ENCODE results near the gene PLEKHG4B. TPM values are rescaled to one million over a fixed set of nuclear protein-coding genes. Genes with fewer than 3 reads are reported as not detected.
"Not testable (repeated sequence)": the region's sequence is repeated elsewhere in the genome, so short reads cannot be mapped to it uniquely, and the experiment has no call there.

The PLEKHG4B gene
- total and polyA plus RNA-seq, 3 experiments from 2014 or later = not detected

- Mint-ChIP-seq H3K27ac (no peak overlapping the region), H3K4me1 (no peaks in the 10 kb centered on the region), H3K9me3 (peaks cover 2 to 11% (median 3%) of the 10 kb centered on the region in 5 donors), H3K27me3 (peaks cover 31 to 40% of the 10 kb centered on the region in 2 donors), H3K4me3 (peak overlapping the region in 5 of 7 donors; percentile 3 to 79 (median 31)), H3K36me3 (no peaks in the 10 kb centered on the region)
- no peaks in the 10 kb centered on the region for H3K9me3 ChIP-seq (ENCODE audit: low read length)
- peaks cover 12% of the 10 kb centered on the region for H3K27me3 ChIP-seq (ENCODE audit: insufficient read depth, low read length, poor library complexity, severe bottlenecking)
- no peak overlapping the region for H3K27ac ChIP-seq (ENCODE audit: low read depth, low read length)
- H3K4me1 ChIP-seq (ENCODE audit: insufficient read depth, low read length) = no peaks in the 10 kb centered on the region
- ChIA-PET POLR2A (no interaction called here), CTCF (no interaction called here)
- no peak for DNase-seq
- H3K36me3 ChIP-seq (ENCODE audit: insufficient read depth, low read length) = no peaks in the 10 kb centered on the region
- no peak overlapping the region for H3K4me3 ChIP-seq (ENCODE audit: low read length)
These were observed 38.4 kb upstream of the PLEKHG4B start for GRCh38 chr5:53381-54174.

DNA sequence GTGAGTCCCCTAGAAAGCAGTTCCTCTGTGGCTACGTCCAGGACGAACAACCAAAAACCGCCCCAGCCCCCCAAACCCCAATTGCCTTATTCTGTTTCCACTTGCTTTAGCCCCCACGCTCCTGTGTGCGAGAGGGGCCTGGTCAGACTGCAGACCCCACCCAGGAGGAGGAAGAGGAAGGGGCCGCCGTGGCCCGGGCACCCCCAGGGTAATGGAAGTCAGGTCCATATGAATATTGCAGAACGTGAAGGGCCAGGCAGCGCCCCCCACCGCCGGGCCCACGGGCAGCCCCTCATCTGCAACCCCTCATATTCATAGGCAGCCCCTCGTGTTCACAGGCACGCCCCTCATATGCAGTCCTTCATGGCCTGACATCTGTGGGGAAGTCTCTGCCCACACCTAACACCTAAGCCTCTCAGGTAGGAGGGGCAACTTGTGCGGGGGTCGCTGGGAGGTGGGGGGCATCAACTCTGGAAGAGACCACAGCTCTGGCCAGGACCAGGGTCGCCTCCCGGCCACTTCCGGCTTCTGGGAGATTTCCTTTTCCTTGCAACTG is 37.7 kb upstream of the PLEKHG4B start:
- Mint-ChIP-seq H3K27ac (no peak overlapping the region), H3K27me3 (peaks cover 28 to 41% of the 10 kb centered on the region in 2 donors), H3K9me3 (peaks cover 2 to 11% (median 3%) of the 10 kb centered on the region in 5 donors), H3K4me3 (peak overlapping the region in 5 of 7 donors; percentile 21 to 79 (median 38)), H3K36me3 (no peaks in the 10 kb centered on the region), H3K4me1 (no peaks in the 10 kb centered on the region)
- H3K27me3 ChIP-seq (ENCODE audit: insufficient read depth, low read length, poor library complexity, severe bottlenecking) = peaks cover 12% of the 10 kb centered on the region
- H3K27ac ChIP-seq (ENCODE audit: low read depth, low read length) = no peak overlapping the region
- H3K36me3 ChIP-seq (ENCODE audit: insufficient read depth, low read length) = no peaks in the 10 kb centered on the region
- no peak overlapping the region for H3K4me3 ChIP-seq (ENCODE audit: low read length)
- CTCF ChIA-PET = no interaction called here
- DNase-seq = no peak
- POLR2A ChIA-PET = no interaction called here
- no peaks in the 10 kb centered on the region for H3K9me3 ChIP-seq (ENCODE audit: low read length)
- H3K4me1 ChIP-seq (ENCODE audit: insufficient read depth, low read length) = no peaks in the 10 kb centered on the region

- peaks cover 2 to 13% (median 3%) of the 10 kb centered on the region in 5 donors for H3K9me3 Mint-ChIP-seq
- no peaks in the 10 kb centered on the region for H3K36me3 Mint-ChIP-seq
- H3K27ac Mint-ChIP-seq = peak overlapping the region in 1 of 8 donors; percentile 34
- Histone ChIP-seq H3K4me1 (ENCODE audit: insufficient read depth, low read length) (no peaks in the 10 kb centered on the region), H3K9me3 (ENCODE audit: low read length) (no peaks in the 10 kb centered on the region), H3K36me3 (ENCODE audit: insufficient read depth, low read length) (no peaks in the 10 kb centered on the region), H3K27me3 (ENCODE audit: insufficient read depth, low read length, poor library complexity, severe bottlenecking) (peaks cover 12% of the 10 kb centered on the region), H3K4me3 (ENCODE audit: low read length) (no peak overlapping the region), H3K27ac (ENCODE audit: low read depth, low read length) (no peak overlapping the region)
- no peaks in the 10 kb centered on the region for H3K4me1 Mint-ChIP-seq
- ChIA-PET CTCF (no interaction called here), POLR2A (no interaction called here)
- H3K27me3 Mint-ChIP-seq = peaks cover 28 to 45% of the 10 kb centered on the region in 2 donors
- peak overlapping the region in 3 of 7 donors; percentile 6 to 61 (median 41) for H3K4me3 Mint-ChIP-seq
- DNase-seq = no peak
These were observed 36.9 kb upstream of the PLEKHG4B start for GRCh38 chr5:54876-55569.

DNA sequence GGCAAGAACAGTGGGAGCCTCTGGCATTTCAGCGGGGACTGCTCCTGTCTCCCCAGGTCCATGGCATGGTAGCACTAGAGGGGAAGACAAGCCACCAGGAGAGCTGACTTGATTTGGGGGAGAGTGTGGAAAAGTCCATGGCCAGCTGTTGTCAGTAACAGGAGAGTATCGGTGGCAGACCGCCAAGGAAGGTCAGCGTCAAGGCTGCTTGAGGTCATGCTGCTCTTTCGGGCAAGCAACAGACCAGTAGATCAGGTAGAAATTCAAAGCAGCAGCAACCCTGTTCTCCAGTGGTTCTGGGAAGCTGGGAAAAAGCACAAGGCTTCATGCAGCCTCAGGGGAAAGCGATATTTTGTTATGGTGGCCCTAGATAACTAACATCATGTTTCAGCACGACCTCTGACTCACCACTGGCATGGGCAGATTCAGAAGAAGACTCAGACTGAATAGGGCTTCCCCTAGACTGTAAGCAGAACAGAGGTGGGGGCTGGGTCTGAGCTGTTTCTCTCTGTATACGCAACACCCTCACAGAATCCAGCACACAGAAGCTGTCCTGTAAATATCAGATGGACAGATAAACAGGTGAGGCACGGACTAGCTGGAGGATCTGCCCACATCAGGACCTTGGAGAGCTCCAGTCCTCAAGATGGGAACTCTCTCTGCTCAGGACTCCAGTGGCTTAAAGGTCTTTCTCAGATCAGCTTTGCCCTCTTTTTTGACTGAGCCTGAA is 35.2 kb upstream of the PLEKHG4B start:
- Mint-ChIP-seq H3K36me3 (no peaks in the 10 kb centered on the region), H3K4me1 (no peaks in the 10 kb centered on the region), H3K27me3 (peaks cover 26 to 40% of the 10 kb centered on the region in 2 donors), H3K27ac (no peak overlapping the region), H3K9me3 (peaks cover 0 to 10% (median 5%) of the 10 kb centered on the region in 5 donors), H3K4me3 (no peak overlapping the region)
- Histone ChIP-seq H3K27me3 (ENCODE audit: insufficient read depth, low read length, poor library complexity, severe bottlenecking) (peaks cover 12% of the 10 kb centered on the region), H3K4me1 (ENCODE audit: insufficient read depth, low read length) (no peaks in the 10 kb centered on the region), H3K27ac (ENCODE audit: low read depth, low read length) (no peak overlapping the region), H3K36me3 (ENCODE audit: insufficient read depth, low read length) (no peaks in the 10 kb centered on the region), H3K4me3 (ENCODE audit: low read length) (no peak overlapping the region), H3K9me3 (ENCODE audit: low read length) (no peaks in the 10 kb centered on the region)
- DNase-seq = no peak
- ChIA-PET CTCF (no interaction called here), POLR2A (no interaction called here)

DNA sequence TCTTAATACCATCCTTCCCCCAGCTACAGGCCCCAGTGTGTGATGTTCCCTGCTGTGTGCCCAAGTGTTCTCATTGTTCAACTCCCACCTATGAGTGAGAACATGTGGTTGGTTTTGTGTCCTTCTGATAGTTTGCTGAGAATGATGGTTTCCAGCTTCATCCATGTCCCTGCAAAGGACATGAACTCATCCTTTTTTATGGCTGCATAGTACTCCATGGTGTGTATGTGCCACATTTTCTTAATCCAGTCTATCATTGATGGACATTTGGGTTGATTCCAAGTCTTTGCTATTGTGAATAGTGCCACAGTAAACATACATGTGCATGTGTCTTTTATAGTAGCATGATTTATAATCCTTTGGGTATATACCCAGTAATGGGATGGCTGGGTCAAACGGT is 31.7 kb upstream of the PLEKHG4B start:
- POLR2A ChIA-PET; DNase-seq; H3K4me1 ChIP-seq (ENCODE audit: insufficient read depth, low read length); H3K4me1 Mint-ChIP-seq; H3K36me3 Mint-ChIP-seq; H3K9me3 ChIP-seq (ENCODE audit: low read length); H3K27me3 ChIP-seq (ENCODE audit: insufficient read depth, low read length, poor library complexity, severe bottlenecking); CTCF ChIA-PET; H3K27ac Mint-ChIP-seq; H3K36me3 ChIP-seq (ENCODE audit: insufficient read depth, low read length); H3K9me3 Mint-ChIP-seq; H3K4me3 Mint-ChIP-seq; H3K27ac ChIP-seq (ENCODE audit: low read depth, low read length); H3K4me3 ChIP-seq (ENCODE audit: low read length): not testable (repeated sequence)
- peaks cover 18 to 45% of the 10 kb centered on the region in 2 donors for H3K27me3 Mint-ChIP-seq

DNA sequence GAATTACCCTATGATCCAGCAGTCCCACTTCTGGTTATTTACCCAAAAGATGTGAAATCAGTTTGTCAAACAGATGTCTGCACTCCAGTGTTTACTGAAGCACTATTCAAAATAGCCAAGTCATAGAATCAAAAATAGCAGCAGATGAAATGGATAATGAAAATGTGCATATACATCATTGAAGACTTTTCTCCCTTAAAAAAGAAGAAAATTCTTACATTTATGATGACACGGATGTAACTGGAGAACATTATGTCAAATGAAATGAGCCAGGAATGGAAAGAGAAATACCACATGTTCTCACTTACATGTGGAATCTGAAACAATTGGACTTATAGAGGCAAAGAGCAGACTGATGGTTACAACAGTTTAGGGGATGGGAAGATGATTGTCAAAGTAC is 21.5 kb upstream of the PLEKHG4B start:
- peaks cover 5% of the 10 kb centered on the region for H3K27me3 ChIP-seq (ENCODE audit: insufficient read depth, low read length, poor library complexity, severe bottlenecking)
- no peak for DNase-seq
- POLR2A ChIA-PET = no interaction called here
- no peaks in the 10 kb centered on the region for H3K36me3 Mint-ChIP-seq
- H3K9me3 ChIP-seq (ENCODE audit: low read length) = no peaks in the 10 kb centered on the region
- no peaks in the 10 kb centered on the region for H3K4me1 ChIP-seq (ENCODE audit: insufficient read depth, low read length)
- H3K27me3 Mint-ChIP-seq = peaks cover 28 to 67% of the 10 kb centered on the region in 2 donors
- no peak overlapping the region for H3K4me3 ChIP-seq (ENCODE audit: low read length)
- H3K27ac ChIP-seq (ENCODE audit: low read depth, low read length) = no peak overlapping the region
- H3K36me3 ChIP-seq (ENCODE audit: insufficient read depth, low read length) = no peaks in the 10 kb centered on the region
- CTCF ChIA-PET = no interaction called here
- H3K27ac Mint-ChIP-seq = no peak overlapping the region
- no peaks in the 10 kb centered on the region for H3K4me1 Mint-ChIP-seq
- peaks cover 0 to 3% (median 2%) of the 10 kb centered on the region in 5 donors for H3K9me3 Mint-ChIP-seq
- H3K4me3 Mint-ChIP-seq = no peak overlapping the region

DNA sequence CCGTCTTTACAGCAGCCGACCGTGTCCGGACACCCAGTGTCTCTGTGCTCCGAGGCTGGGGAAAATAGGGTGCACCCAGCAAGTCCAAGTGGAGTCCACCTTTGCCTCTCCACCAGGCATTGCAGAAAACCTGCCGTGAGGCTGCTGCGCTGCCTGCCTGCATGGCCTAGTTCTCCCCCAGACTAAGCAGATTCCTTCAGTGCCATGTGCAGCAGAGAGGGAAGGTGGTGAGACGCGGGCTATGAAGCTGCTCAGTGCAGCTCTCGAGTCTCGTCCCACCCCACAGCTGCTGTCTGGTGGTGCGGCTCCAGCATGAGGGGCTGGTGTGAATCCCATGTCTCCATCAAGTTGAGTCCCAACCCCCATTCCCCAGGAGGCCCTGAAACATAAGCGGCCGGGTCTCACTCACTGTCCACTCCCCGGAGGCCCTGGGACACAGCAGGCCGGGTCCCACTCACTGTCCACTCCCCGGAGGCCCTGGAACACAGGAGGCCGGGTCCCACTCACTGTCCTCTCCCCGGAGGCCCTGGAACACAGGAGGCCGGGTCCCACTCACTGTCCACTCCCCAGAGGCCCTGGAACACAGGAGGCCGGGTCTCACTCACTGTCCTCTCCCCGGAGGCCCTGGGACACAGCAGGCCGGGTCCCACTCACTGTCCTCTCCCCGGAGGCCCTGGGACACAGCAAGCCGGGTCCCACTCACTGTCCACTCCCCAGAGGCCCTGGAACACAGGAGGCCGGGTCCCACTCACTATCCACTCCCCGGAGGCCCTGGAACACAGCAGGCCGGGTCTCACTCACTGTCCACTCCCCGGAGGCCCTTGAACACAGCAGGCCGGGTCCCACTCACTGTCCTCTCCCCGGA is 19.4 kb upstream of the PLEKHG4B start:
- H3K27me3 Mint-ChIP-seq = peaks cover 19 to 55% of the 10 kb centered on the region in 2 donors
- H3K9me3 Mint-ChIP-seq; H3K4me3 Mint-ChIP-seq; POLR2A ChIA-PET; H3K27ac ChIP-seq (ENCODE audit: low read depth, low read length); H3K4me1 ChIP-seq (ENCODE audit: insufficient read depth, low read length); H3K36me3 ChIP-seq (ENCODE audit: insufficient read depth, low read length); CTCF ChIA-PET; H3K27ac Mint-ChIP-seq; DNase-seq; H3K27me3 ChIP-seq (ENCODE audit: insufficient read depth, low read length, poor library complexity, severe bottlenecking); H3K4me3 ChIP-seq (ENCODE audit: low read length); H3K36me3 Mint-ChIP-seq; H3K4me1 Mint-ChIP-seq; H3K9me3 ChIP-seq (ENCODE audit: low read length): not testable (repeated sequence)

All from CD8-positive, alpha-beta memory T cell (primary cell).